HL-60/S4 treated with phorbol 12-myristate 13-acetate at 8.2 ng/mL for 4 days and 3 days (cell line): ENCODE measurements around the gene CHCHD6.

Source experiments
- in situ Hi-C: fragments of 300-500 bp; cut with MboI; formaldehyde crosslinking; loops from 2 replicates; pipeline ENCODE4 v1.15.0; 2022; ENCODE audit warnings: low sequenced_read_pairs

CHCHD6 gene

GRCh38 chr3:126887686-126888085 is 183.6 kb downstream of the CHCHD6 start:
- in situ Hi-C loops, result no loop called here

DNA sequence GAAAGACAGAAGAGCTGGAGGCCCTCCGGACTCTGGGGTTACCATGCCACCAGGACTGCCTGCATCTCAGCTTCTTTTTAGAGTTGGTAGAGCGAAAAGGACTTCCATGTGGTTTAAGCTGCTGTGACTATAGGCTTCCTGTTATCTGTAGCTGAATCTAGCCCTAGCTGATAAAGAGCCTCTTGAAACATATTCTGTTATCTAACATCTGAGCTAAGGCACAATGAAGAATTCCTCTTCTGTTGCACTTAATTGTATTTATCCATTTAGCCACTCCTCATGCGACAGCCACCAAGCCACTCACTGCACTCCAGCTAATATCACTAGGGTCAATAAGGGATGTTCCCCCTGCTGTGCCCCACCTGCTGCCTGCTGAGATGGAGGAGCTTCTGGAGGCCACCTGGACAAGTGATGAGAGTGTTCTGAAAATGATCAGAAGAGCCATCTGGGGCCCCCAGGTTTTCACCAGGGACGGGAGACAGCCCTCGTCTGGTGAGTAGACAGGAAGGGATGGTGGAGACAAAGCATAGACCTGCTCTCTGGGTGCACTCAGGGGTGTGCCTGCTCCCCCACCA is 184.2 kb downstream of the CHCHD6 start:
- in situ Hi-C loops, result no loop called here

- in situ Hi-C loops, result no loop called here
These were observed 185.5 kb downstream of the CHCHD6 start for GRCh38 chr3:126889276-126890201.

DNA sequence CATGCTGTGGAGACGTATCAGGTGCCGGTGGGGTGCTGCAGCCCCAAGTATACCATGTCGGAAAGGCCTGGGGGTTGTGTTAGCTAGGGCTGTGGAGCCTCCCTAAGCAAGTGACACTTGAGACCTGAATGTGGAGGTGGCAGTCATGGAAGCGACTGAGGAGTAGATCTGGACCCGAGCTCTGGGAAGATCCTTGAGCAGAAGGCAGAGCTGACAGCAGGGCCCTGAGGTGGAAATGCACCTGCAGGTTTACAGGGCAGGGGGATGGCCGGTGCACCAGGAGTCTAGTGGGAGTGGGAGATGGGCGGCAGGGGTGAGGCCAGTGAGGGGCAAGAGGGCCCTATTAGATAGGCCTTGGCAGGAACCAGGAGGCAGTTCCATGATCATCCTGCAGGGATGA is 187.1 kb downstream of the CHCHD6 start:
- in situ Hi-C loops, result no loop called here

GRCh38 chr3:126891791-126892190 is 187.8 kb downstream of the CHCHD6 start:
- in situ Hi-C loops, result no loop called here

DNA sequence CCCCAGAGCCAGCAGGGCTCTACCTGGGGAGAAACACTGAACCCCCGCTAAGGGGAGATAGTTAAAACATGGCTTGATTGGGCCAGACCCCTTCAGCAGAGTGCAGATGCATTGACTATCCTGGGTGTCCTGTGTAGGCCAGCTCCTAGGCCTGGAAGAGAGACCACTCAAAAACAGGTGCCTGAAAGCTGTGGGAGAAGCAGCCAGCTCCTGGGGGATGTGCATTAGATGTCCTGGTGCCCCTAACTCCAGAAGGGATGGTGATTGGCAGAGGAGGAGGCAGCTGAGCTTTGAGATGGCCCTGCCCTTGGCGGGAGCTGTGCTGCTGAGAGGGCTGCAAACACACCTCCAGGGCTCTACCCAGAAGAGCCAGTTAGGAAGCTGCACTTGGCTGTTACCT is 189.6 kb downstream of the CHCHD6 start:
- in situ Hi-C loops, result no loop called here

DNA sequence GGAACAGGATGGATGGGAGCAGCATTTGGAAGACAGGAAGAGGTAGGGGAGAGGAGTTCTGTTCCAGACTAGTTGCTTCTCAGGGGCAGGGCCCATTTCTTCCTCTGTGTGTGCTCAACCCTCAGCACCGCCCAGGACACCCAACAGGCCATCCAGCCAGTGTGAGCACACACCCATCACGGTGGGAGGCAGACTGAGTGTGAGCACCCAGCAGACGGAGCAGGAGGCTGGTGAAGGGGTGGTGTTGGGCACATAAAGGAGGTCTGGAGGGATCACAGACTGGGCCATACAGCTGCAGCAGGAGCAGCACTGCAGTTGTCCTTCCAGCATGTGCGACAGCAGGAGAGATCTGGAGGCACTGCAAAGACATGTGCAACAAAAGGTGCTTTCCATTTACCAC is 190.4 kb downstream of the CHCHD6 start:
- in situ Hi-C loops, result no loop called here

DNA sequence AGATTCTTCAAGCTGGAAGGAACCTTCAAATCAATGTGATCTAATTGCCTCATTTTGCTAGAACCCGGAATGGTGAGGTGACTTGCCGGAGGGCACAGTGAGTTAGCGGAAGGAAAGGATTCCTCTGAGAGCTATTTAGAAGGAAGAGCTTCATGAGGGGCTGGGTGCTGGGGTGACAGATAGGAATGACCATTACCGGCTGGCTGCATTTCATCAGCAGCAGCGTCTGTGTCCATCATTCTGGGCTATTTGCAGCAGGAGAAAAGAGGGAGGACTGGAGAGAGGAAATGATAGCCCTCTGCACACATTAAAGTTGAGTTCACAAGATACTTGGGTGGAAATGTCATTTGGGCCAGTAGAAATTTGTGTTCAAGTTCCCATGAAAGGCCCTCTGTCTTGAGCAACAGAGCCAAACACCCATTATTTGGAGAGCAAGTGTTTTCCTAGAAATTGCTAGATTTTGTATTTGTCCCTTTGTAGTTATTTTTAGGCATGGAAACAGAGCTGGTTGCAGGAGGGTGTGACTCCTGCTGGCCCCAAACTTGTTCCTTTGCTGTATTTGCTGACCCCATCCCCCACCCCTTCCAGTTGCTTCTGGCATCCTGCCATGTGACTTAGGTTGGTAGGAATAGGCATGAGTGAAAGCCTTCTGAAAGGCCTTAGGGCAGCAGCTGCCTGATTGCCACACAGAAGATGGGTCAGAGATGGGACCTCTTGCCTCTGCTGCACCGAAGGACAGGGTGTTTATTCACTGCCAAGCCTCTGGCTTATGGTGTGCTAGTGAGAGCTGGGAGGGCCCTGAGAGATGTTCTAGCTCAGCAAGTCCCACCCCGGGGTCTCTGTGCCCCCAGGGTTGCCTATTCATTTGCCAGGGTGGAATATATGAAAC is 191.4 kb downstream of the CHCHD6 start:
- in situ Hi-C loops, result no loop called here

GRCh38 chr3:126896067-126896441 is 192.0 kb downstream of the CHCHD6 start:
- in situ Hi-C loops, result no loop called here

DNA sequence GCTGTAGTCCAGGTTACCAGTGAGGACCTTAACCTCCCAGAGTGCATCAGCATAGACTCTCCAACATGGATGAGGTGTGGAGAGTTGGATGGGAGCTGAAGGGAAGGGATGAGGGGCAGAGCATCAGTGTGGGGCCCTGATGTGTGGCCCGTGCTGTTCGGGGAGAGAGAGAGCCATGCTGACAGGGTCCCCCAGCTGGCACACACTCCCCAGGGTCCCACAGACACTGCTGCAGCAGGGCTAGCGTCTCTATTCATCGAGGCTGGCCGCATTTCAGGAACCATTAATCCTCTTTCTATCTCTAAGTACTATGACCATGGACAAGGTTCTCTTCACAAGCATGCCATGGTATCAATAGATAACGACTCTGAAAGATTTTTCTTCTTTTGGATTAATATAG is 192.9 kb downstream of the CHCHD6 start:
- in situ Hi-C loops, result no loop called here

DNA sequence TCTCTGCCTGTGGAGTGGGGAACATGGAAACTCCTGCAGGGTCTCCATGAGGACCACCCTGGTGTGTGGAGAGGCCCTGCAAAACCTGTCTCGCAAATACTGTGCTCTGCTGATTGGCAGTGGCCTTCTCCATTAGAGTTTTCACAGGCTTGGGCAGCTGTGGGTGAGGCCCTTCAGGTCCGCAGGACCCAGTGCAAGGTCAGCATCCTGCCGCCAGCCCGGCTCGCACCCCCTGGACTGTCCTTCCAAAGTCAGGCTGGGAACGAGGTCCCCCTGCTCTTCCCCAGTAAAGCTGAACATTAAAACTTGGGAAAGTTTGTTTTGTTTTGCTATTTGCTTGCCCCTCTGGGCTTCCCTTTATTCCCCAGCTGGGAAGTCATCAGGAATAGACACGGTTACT is 193.9 kb downstream of the CHCHD6 start:
- in situ Hi-C loops, result no loop called here

DNA sequence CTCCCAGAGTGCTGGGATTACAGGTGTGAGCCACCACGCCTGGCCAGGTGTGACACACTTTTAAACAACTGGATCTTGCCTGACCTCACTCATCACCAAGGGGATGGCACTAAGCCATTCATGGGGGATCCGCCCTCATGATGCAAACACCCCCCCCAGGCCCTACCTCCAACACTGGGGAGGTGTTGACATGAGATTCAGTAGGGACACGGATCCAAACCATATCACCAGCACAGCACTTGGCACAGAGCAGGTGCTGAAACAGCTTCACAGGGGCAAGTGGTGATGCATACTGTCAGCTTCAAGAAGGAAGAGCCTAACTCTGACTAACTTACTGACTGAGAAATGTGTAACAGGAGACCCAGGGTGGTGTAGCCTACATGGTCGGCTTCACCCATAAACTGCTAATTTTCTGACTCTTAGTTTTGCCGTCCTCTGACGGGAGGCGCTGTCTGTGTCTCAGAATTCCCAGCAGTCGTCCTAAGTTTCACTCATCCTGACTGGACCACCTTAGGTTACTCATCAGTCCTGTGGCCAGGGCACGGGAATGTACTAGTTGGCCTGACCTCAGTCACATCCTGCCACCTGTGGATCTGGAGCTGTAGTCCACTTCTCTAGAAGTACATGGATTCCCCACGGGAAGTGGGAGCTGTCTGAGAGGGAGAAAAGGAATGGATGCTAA is 197.0 kb downstream of the CHCHD6 start:
- in situ Hi-C loops, result no loop called here

DNA sequence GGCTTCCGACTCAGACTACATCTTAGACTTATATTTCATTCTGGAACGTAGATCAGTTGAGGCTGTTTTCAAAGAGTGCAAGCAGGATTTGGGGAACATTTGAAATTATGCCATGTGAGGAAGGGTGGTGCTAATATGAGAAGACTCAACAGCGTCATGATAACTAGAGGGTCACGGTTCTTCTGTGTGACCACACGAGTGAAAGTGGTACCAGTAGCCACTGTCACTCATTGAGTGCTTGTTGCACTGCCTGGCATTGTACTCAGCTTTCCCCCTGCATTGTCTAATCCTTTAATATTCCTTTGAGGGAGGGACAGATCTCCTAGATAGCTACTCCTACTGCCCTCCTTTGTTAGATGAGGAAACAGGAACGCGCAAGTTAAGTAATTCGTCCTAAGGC is 197.6 kb downstream of the CHCHD6 start:
- in situ Hi-C loops, result no loop called here

DNA sequence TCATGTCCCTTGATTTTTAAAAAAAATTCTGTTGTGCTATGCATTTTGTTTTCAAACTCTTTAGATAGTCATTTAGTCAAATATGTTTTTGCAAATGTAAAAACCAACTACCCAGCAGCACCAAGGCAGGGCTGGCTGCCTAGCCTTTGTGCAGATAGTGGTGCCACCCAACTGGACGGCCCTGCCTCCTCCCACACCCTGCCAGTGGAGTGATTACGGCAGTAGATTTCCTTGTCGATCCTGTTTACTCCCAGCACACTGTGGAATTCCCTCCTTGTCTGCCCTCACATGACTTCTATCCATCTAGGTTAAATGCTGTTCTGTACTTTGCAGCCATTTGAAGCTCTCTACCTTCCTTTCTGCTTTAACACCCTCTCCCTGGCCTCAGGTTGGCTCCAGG is 199.5 kb downstream of the CHCHD6 start:
- in situ Hi-C loops, result no loop called here

- in situ Hi-C loops, result no loop called here
These were observed 203.5 kb downstream of the CHCHD6 start for GRCh38 chr3:126907557-126907956.

- in situ Hi-C loops, result no loop called here
These were observed 204.8 kb downstream of the CHCHD6 start for GRCh38 chr3:126908752-126909275.

DNA sequence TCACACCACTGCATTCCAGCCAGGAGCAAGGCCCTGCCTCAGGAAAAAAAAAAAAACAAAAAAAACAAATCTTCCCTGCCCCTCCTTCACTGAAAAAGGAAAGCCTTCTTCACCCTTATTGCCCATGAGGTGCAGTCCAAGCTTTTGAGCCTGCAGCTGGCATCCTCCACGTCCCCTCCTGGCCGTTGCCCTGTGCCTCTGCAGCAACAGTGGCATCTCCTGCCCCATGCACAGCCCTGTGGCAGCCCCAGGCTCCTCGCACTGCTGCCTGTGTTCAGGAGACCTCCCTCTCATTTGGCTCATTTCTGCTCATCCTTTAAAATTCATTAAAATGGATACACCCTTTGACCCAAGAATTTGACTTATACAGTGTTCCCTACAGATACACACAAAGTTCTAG is 206.2 kb downstream of the CHCHD6 start:
- in situ Hi-C loops, result no loop called here

DNA sequence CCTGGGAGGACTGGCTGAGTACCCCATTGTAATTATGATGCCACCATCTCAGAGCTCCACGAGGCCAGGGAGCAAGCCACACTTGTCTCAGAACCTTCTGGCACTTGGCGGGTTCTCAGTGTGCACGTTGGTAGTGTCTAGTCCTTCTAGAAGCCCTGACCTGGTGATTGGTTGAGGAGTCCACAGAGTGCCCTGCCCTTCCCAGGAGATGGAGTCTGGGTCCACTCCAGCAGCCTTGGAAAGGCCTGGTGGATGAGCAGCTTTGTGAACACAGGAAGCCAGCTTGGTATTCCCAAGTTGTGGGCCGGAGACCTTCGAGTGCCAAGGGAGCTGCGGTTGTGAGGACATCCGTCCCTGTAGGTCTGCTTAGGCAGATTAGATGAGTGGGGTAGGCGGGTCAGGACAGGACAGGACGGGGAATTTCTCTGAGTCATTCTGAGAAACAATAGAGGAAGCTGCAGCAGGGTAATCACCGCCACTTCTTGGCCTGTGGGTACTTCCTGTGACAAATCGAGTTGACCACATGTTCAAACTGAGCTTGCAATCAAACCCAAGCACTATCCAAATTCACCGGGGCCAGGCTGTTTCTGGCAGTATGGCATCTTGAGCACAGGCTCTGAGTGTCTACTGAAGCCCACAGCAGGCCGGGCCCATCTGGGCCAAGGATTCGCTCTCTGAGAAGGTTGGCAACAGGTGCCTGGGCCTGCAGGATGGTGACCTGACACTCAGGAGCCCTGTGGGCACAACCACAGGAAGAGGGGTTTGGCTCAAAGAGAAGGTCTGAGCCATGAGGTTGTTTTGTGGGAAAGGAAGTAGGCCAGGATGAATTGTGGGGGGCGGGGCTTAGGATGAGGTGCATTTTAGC is 207.4 kb downstream of the CHCHD6 start:
- in situ Hi-C loops, result no loop called here

- in situ Hi-C loops, result no loop called here
These were observed 208.0 kb downstream of the CHCHD6 start for GRCh38 chr3:126912027-126912422.
